CD4-positive, alpha-beta T cell treated with Interleukin-4 for 4 hours (primary cell): ENCODE data around the gene KISS1R.

Experiments
- DNase-seq: peaks from one replicate; pipeline ENCODE4 v3.0.0-alpha.2; 2020

KISS1R gene

DNA sequence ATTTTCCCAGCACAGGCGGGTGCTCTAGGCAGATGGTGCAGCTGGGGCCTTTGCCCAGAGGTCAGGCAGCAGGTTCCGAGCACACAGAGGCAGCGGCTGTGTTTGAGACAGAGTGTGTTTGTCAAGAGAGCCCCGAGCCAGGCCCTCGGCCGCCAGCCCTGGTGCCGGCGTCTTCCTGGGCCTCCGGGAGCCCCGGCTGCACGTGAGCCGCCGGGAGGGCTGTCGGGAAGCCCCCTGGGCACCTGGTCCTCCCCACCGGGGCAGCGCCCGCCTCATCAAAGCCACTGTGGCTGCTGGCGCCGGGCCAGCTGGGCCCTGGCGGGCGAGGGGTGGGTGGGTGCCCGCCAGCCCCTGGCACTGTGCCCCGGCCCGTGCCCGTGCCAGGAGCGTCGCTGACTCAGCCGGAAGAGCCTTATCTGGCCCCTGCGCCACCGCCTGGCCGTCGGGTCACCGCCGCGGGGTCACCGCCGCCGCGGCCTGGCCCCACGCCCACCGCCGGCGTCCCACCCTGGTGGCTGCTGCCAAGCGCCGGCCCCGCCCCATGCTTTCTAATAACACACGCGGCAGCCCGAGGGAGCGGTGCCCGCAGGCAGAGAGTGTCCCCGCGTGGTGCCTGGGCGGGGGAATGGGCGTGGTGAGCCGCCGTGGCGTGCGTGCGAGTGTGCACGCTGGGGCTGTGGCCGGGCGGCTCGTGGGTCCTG lies 23.6 kb downstream of the KISS1R start:
- DNase-seq: peak; percentile 76

DNA sequence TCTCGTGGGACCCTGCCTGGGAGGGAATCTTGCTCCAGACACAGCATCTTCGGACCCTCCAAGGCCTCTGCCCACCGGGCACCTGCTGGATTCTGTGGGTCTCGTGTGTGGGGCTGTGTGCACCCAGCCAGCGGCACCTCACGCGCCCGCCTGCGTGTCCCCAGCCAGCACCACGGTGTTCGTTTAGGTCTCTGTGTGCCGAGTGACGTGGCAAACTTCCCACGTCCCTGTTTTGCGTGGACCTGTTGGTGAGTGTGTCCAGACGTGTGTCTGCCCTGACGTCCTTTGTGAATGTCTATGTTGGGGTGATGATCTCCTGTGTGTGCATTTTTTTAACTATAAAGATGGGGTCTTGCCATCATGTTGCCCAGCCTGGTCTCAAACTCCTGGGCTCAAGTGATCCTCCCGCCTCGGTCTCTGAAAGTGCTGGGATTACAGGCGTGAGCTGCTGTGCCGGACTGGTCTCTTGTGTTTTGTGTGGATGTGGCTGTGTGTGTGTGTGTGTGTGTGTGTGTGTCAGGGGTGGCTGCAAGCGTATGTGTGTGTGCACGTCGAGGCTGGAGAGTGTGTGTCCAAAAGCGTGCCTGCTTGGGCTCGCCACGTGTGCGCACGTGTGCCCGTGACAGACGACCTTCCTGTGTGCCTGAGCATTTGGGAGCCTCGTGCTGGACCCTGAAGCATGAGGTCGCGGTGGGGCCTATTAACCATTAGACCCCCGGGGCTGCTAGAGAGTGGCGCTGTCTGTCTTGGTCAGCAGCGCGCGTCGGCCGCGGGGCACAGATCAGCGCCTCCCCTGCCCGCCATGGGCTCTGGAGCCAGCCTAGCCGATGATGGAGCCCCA lies 24.4 kb downstream of the KISS1R start:
- DNase-seq: no peak

GRCh38 chr19:942133-942645 lies 25.1 kb downstream of the KISS1R start:
- no peak for DNase-seq

DNA sequence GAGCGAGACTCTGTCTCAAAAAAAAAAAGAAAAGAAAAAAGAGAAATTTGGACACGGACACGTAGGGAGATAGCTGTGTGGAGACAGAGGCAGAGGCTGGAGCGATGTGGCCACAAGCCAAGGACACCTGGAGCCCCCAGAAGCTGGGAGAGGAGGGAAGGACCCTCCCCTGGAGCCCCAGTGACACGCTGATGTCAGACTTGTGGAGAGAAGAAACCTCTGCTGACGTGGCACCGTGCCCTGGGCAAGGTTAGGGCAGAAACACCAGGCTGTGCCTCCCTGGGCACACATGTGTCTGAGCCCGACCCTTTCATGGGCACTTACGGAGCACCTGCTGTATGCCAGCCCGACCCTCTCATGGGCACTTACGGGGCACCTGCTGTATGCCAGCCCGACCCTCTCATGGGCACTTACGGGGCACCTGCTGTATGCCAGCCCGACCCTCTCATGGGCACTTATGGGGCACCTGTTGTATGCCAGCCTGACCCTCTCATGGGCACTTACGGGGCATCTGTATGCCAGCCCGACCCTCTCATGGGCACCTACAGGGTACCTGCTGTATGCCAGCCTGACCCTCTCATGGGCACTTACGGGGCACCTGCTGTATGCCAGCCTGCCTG lies 26.5 kb downstream of the KISS1R start:
- DNase-seq: no peak

DNA sequence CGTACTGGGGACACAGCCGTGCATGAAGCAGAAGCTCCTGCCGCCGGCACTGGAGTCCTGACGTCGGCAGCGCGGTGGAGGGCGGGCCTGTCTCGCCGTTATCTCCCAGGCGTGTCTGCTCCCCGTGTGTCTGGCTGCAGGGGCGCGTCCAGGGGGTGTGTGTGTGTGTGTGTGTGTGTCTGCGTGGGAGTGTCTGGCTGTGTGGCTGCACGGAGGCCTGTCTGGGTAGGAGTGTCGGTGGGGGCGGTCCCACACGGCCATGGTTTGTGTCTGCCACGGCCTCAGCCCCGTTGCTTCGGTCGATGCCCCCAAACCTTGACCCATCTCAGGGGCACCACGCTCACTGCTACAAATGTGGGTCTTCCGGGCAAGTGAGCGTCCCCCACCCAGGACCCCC lies 27.0 kb downstream of the KISS1R start:
- DNase-seq: no peak

GRCh38 chr19:944663-945241 lies 27.6 kb downstream of the KISS1R start:
- DNase-seq: no peak

GRCh38 chr19:945401-946252 lies 28.5 kb downstream of the KISS1R start:
- no peak for DNase-seq

- DNase-seq: no peak
These were observed 30.1 kb downstream of the KISS1R start for GRCh38 chr19:947090-947706.

GRCh38 chr19:947707-948539 lies 30.8 kb downstream of the KISS1R start:
- DNase-seq: no peak

GRCh38 chr19:948842-949496 lies 31.8 kb downstream of the KISS1R start:
- no peak for DNase-seq

- no peak for DNase-seq
These were observed 33.4 kb downstream of the KISS1R start for GRCh38 chr19:950352-951066.

- DNase-seq: no peak
These were observed 35.0 kb downstream of the KISS1R start for GRCh38 chr19:952049-952679.

DNA sequence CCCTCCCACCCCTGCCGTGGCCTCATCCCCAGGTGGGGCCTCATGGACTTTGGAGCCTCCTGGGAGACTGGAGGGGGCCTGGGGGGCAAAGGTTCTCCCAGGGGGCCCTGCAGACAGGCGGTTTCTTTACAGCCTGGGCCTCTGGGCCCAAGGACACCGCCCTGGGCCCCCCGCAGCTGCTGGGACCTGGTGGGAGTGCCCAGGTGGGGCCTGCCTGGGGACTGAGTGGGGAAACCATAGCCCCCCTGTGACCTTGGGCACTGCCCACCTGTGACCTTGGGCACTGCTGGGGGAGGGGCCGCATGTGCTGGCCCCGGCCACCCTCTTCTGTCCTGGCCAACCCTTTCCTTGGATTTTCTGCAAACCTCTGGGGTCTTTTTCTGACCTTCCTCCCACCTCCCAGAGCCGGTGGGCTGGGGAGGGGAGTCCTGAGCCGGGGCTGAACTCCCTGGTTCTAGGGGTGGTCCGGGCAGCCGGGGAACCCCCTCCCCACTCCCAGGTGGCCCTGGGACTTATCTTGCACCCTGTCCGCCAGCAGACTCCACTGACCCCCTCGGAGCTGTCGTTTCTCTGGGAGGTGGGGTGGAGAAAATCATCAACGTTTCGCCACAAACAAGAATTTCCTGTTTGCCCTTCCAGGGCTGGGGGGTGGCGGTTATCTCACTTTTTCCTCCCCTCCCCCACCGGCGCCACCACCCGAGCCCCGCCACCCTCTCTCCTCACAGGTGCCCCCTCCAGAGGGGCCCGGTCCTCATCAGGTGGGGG lies 35.7 kb downstream of the KISS1R start:
- no peak for DNase-seq

DNA sequence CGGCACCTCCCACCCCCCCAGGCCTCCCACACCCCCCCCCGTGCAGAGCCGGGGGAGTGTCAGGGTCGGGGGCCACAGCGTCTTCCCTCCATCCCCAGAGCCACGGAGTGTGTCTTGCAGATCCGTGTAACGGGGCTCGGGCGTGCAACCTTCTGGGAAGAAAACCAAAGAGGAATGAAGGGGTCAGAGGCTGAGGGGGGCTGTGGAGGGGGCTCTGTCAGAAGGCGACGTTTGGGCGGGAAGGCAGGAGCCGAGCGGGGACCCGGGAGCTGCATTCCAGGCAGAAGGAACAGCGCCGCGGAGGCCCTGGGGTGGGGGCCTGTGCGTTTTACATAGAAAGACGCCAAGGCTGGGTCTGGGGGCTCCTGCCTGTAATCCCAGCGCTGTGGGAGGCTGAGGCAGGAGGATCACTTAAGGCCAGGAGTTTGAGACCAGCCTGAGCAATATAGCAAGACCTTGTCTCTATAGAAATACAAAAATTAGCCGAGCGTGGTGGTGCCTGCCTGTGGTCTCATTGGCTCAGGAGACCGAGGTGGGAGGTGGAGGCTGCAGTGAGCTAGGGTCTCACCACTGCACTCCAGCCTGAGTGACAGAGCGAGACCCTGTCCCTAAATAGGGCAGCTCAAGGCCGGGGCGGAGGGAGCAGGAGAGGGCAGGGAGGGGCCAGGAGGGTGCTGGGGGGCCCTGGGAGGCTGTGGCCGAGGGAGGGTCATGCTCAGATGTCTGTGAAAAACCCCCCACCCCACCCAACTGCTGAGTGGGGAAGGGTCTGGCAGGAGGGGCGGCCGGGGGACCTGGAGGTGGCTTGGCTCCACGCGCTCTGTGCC lies 36.5 kb downstream of the KISS1R start:
- no peak for DNase-seq

DNA sequence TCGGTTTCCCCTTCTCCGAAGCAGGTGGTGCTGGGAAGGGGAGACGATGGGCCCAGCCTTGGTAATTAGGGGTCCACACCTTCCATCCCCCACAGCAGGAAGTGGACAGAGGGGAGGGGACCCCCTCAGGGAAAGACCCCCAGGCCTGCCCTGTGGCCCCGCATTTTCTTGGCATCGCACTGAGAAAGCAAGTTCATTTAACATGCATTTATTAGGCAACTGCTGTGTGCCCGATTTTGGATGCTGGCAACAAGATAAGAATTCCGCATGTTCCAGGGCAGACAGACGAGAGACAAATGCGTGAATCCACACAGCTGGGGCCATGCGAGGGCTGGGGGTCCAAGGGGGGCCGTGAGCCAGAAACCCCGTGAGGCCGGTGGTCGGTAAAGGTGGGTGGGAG lies 37.1 kb downstream of the KISS1R start:
- no peak for DNase-seq

DNA sequence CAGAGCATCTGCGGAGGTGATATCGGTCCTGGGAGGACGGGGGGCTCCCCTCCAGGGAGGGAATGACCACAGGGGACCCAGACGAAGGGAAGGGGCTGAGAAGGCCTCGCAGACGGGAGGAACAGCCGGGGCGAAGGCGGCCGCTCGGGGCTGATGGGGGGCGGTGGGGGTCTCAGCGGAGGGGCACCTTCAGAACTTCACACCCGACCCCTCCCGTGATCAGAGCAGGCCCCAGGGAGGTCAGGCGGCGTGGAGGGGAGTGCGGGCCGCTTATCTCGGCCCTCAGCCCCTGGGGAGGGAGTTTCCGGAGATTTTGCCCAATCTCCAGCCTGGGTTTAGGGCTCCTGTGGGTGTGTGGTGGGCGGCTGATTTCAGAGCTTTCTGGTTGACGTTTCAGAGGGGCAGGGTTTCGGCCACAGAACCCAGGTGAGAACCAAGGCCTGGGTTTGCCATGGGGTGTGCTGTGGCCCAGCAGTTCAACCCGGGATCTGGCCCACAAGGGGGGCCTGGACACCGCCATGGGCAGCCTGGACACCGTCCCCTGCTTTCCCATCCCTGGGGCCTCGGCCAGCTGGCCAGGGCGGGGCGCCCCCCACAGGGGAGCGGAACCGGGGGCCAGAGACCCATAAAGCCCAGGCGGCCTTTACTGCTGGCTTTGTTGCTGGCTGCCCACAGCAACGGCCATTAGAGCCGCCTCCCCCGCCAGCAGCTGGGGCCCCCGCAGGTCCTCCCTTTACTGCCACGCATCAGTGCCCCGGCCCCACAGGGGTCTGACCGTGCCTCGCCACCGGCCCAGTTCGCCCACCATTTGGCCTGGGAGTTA lies 37.8 kb downstream of the KISS1R start:
- DNase-seq: no peak
